Measurements from ENCODE around the gene KRTAP20-3.

Gene KRTAP20-3

GRCh38 chr21:30689822-30690221 lies 47.2 kb downstream of the KRTAP20-3 start:
- Histone ChIP-seq H3K4me3 (ENCODE audit: low read length) (no peak overlapping the region), H3K27ac (ENCODE audit: low read length) (no peak overlapping the region), H3K9me3 (ENCODE audit: control insufficient read depth, low read depth, low read length) (no peaks in the 10 kb centered on the region), H3K27me3 (ENCODE audit: control insufficient read depth, insufficient read depth, low read length) (no peaks in the 10 kb centered on the region), H3K36me3 (ENCODE audit: control insufficient read depth, low read depth, low read length) (no peaks in the 10 kb centered on the region), H3K9ac (ENCODE audit: low read length) (no peak overlapping the region), H3K4me1 (ENCODE audit: control insufficient read depth, low read depth, low read length) (peaks cover 9% of the 10 kb centered on the region)

Measured in iPS-18a (cell line).